IMR-90 (cell line): ENCODE measurements around the gene PATL2. TPM values are rescaled to one million over a fixed set of nuclear protein-coding genes. Genes with fewer than 3 reads are reported as not detected.

Experiments
- ATAC-seq: fragments of 200-7000 bp; cut with Tn5 transposase; 2 replicates; pipeline ENCODE4 v1.9.1; 2020; ENCODE audit warnings: low read depth, mild to moderate bottlenecking, moderate library complexity
- BruUV-seq: library from RNA; stranded (reverse); fragments of 400-500 nt; replicated peaks from 2 replicates; lab custom pipeline; 2021; lab: Mats Ljungman, UMichigan
- CTCF ChIA-PET: fragments of 300-600 bp; formaldehyde crosslinking; extraction: SDS; loops from one replicate; lab custom pipeline; 2021; ENCODE audit warnings: antibody characterized with exemption; lab: Yijun Ruan, JAX
- POLR2A ChIA-PET: fragments of 300-600 bp; sonication (Branson Sonifier 250); formaldehyde crosslinking; loops from one replicate; lab custom pipeline; 2022; ENCODE audit warnings: antibody characterized with exemption; ENCODE audit not compliant: unreplicated experiment; lab: Charles Lee
- DNase-seq: peaks from one replicate; pipeline ENCODE4 v3.0.0; 2013
- H2AFZ ChIP-seq: replicated peaks from 2 replicates; pipeline ENCODE3; 2013; ENCODE audit warnings: low read length, mild to moderate bottlenecking; ENCODE audit not compliant: poor library complexity
- H2AK5ac ChIP-seq: 2 replicates; pipeline ENCODE4 v1.6.1; 2013; ENCODE audit warnings: low read depth, low read length, inconsistent platforms
- H2AK9ac ChIP-seq: replicated peaks from 2 replicates; pipeline ENCODE3; 2013; ENCODE audit warnings: mild to moderate bottlenecking, low read depth, low read length, moderate library complexity; ENCODE audit not compliant: poor library complexity
- H2BK120ac ChIP-seq: 2 replicates; pipeline ENCODE4 v1.6.1; 2013; ENCODE audit warnings: low read depth, low read length, inconsistent platforms
- H2BK15ac ChIP-seq: 3 replicates; pipeline ENCODE4 v1.6.1; 2013; ENCODE audit warnings: low read depth, low read length, inconsistent platforms
- H2BK20ac ChIP-seq: 2 replicates; pipeline ENCODE4 v1.6.1; 2013; ENCODE audit warnings: low read depth, mild to moderate bottlenecking, inconsistent platforms, low read length, moderate library complexity
- H2BK5ac ChIP-seq: 2 replicates; pipeline ENCODE4 v1.6.1; 2013; ENCODE audit warnings: mild to moderate bottlenecking, low read depth, low read length, inconsistent platforms; ENCODE audit not compliant: poor library complexity, severe bottlenecking
- H3K14ac ChIP-seq: replicated peaks from 2 replicates; pipeline ENCODE4 v1.6.1; 2013; ENCODE audit warnings: low read depth, low read length, inconsistent platforms
- H3K18ac ChIP-seq: 2 replicates; pipeline ENCODE4 v1.6.1; 2013; ENCODE audit warnings: low read depth, low read length, control low read depth
- H3K23ac ChIP-seq: 2 replicates; pipeline ENCODE4 v1.6.1; 2013; ENCODE audit warnings: low read depth, low read length, inconsistent platforms
- H3K27ac ChIP-seq: 2 replicates; pipeline ENCODE4 v1.5.1; 2013; ENCODE audit warnings: mild to moderate bottlenecking, control low read depth, low read length; ENCODE audit not compliant: insufficient read depth
- H3K27me3 ChIP-seq: 2 replicates; pipeline ENCODE4 v1.6.1; 2013; ENCODE audit warnings: low read length; ENCODE audit not compliant: control insufficient read depth, insufficient read depth
- H3K36me3 ChIP-seq: 2 replicates; pipeline ENCODE4 v1.6.1; 2013; ENCODE audit warnings: low read length, mixed read lengths; ENCODE audit not compliant: control insufficient read depth, insufficient read depth
- H3K4ac ChIP-seq: 2 replicates; pipeline ENCODE4 v1.6.1; 2013; ENCODE audit warnings: low read depth, low read length, inconsistent platforms
- H3K4me1 ChIP-seq: 2 replicates; pipeline ENCODE4 v1.6.1; 2013; ENCODE audit warnings: low read length, mixed read lengths; ENCODE audit not compliant: control insufficient read depth, insufficient read depth
- H3K4me2 ChIP-seq: 2 replicates; pipeline ENCODE4 v1.6.1; 2013; ENCODE audit warnings: low read depth, mild to moderate bottlenecking, control low read depth, low read length, moderate library complexity
- H3K4me3 ChIP-seq: 2 replicates; pipeline ENCODE4 v1.5.1; 2013; ENCODE audit warnings: low read depth, mild to moderate bottlenecking, control low read depth, low read length, moderate library complexity; ENCODE audit not compliant: insufficient read depth
- H3K56ac ChIP-seq: 2 replicates; pipeline ENCODE4 v1.6.1; 2013; ENCODE audit warnings: low read length, inconsistent platforms; ENCODE audit not compliant: insufficient read depth; ENCODE audit errors: extremely low read depth
- H3K79me1 ChIP-seq, 2 experiments: 2 replicates each; pipeline ENCODE4 v1.6.1; 2013; ENCODE audit warnings: low read length in 2 of 2, inconsistent platforms in 1 of 2, low read depth in 1 of 2
- H3K9ac ChIP-seq: 2 replicates; pipeline ENCODE4 v1.6.1; 2013; ENCODE audit warnings: low read depth, low read length, control low read depth
- H3K9me1 ChIP-seq: 2 replicates; pipeline ENCODE4 v1.6.1; 2013; ENCODE audit warnings: low read length, inconsistent platforms; ENCODE audit not compliant: insufficient read depth
- H3K9me3 ChIP-seq: 2 replicates; pipeline ENCODE4 v1.6.1; 2013; ENCODE audit warnings: low read length; ENCODE audit not compliant: control insufficient read depth, insufficient read depth
- H4K20me1 ChIP-seq: 2 replicates; pipeline ENCODE4 v1.6.1; 2013; ENCODE audit warnings: low read length, inconsistent platforms; ENCODE audit not compliant: insufficient read depth
- H4K5ac ChIP-seq: 2 replicates; pipeline ENCODE4 v1.6.1; 2013; ENCODE audit warnings: mild to moderate bottlenecking, low read depth, low read length, control low read depth
- H4K8ac ChIP-seq, 2 experiments: 2 replicates each; pipeline ENCODE4 v1.6.1; 2013; ENCODE audit warnings: low read depth in 2 of 2, low read length in 2 of 2, control low read depth in 1 of 2, inconsistent platforms in 1 of 2
- H4K91ac ChIP-seq: 2 replicates; pipeline ENCODE4 v1.6.1; 2013; ENCODE audit warnings: low read depth, low read length, inconsistent platforms; ENCODE audit not compliant: insufficient read depth
- BHLHE40 ChIP-seq: fragments of 150-350 bp; IDR thresholded peaks from 2 replicates; pipeline ENCODE4 v1.6.1; 2016; ENCODE audit warnings: mild to moderate bottlenecking, low read depth, low read length
- CEBPB ChIP-seq: IDR thresholded peaks from 2 replicates; pipeline ENCODE4 v1.6.1; 2012; ENCODE audit warnings: low read depth, low read length, improper control_type of control experiment
- CHD1 ChIP-seq: IDR thresholded peaks from 2 replicates; pipeline ENCODE4 v1.6.1; 2012; ENCODE audit warnings: low read depth, low read length, improper control_type of control experiment
- POLR2A ChIP-seq: IDR thresholded peaks from 2 replicates; pipeline ENCODE4 v1.6.1; 2012; ENCODE audit warnings: mild to moderate bottlenecking, low read depth, low read length
- RAD21 ChIP-seq: IDR thresholded peaks from 2 replicates; pipeline ENCODE4 v1.6.1; 2012; ENCODE audit warnings: low read length, improper control_type of control experiment
- RFX5 ChIP-seq: IDR thresholded peaks from 2 replicates; pipeline ENCODE4 v1.8.0; 2012; ENCODE audit warnings: low read depth, mild to moderate bottlenecking, low read length, moderate library complexity
- WGBS, 2 experiments: methylation state at CpG; one replicate each; pipeline versions ENCODE4 v1.1.5 to v1.1.7; 2013; ENCODE audit warnings: missing lambda C conversion rate in 2 of 2; ENCODE audit not compliant: insufficient read length in 1 of 2; ENCODE audit errors: extremely low coverage in 2 of 2; 5-methylcytosine and 5-hydroxymethylcytosine counted together
- dilution Hi-C: fragments of 300-500 bp; cut with HindIII; formaldehyde crosslinking; loops from one replicate; pipeline ENCODE4 v1.14.3; 2018; ENCODE audit warnings: low sequenced_read_pairs; ENCODE audit not compliant: unreplicated experiment
- in situ Hi-C: fragments of 300-500 bp; cut with MboI; formaldehyde crosslinking; loops from 3 replicates; pipeline ENCODE4 v1.14.3; 2019; ENCODE audit warnings: low sequenced_read_pairs, inconsistent platforms, mixed read lengths
- intact Hi-C: fragments of 100-400 bp; cut with micrococcal nuclease; formaldehyde crosslinking; loops from 2 replicates; pipeline ENCODE4 v1.10.0; 2022
- polyA plus RNA-seq, 3 experiments: library from polyadenylated mRNA; depleted of rRNA; stranded (reverse); fragments of >200 nt; gene quantifications; 2 replicates each; pipeline ENCODE4 v1.2.3, GENCODE V29; 2012; ENCODE audit warnings: low replicate concordance in 1 of 3
- total RNA-seq: library from RNA; depleted of rRNA; stranded (reverse); fragments of >200 nt; gene quantifications from 2 replicates; pipeline ENCODE4 v1.2.3, GENCODE V29; 2012
- TF ChIP-seq, protein P1 (sequence below): conservative IDR thresholded peaks from 2 replicates; pipeline ENCODE4 v1.5.1; 2012; ENCODE audit warnings: mild to moderate bottlenecking, low read depth, low read length, improper control_type of control experiment
- TF ChIP-seq, protein P2 (sequence below): fragments of 150-350 bp; IDR thresholded peaks from 2 replicates; pipeline ENCODE4 v1.6.1; 2016; ENCODE audit warnings: low read depth, mild to moderate bottlenecking, low read length, moderate library complexity, borderline replicate concordance

The PATL2 gene
- total and polyA plus RNA-seq, 2 of the 4 experiments (the other 2 are of a cell fraction): 0.10 TPM; not detected in 1

DNA sequence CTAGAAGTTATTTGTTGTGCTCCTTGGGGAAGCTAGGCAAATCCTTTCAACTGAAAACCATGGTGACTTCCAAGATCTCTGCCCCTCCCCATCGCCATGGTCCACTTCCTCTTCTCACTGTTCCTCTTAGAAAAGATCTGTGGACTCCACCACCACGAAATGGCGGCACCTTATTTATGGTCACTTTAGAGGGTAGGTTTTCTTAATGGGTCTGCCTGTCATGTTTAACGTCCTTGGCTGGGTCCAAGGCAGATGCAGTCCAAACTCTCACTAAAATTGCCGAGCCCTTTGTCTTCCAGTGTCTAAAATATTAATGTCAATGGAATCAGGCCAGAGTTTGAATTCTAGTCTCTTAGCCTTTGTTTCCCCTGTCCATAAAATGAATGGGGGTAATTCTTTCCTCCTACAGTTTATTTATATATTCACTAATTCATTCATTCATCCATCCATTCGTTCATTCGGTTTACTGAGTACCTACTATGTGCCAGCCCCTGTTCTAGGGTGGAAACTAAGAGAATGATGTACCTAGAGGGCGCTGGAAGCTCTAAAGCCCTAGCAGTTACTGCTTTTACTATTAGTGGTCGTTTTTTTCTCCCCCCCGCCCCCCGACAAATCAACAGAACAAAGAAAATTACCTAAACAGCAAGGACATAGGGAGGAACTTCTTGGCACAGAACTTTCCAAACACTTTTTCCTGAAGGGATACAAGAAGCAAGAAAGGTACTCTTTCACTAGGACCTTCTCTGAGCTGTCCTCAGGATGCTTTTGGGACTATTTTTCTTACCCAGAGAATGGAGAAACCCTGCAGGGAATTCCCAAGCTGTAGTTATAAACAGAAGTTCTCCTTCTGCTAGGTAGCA, 657 bp downstream of the PATL2 start:
- peak; percentile 42 for DNase-seq

More for the DNA sequence above, 657 bp downstream of the PATL2 start:
- ChIA-PET POLR2A (interaction anchor here (0.8 to 1.0 kb wide), 2 partner anchors 16 to 25 kb away, joined by 3 to 5 read pairs; no protein-coding TSS in a partner anchor), CTCF (interaction anchor here (0.8 to 1.7 kb wide), 6 partner anchors 18 to 75 kb away, joined by 3 to 10 read pairs (median 5); partner anchors contain the start of gene SPG11)
- H3K9me1 ChIP-seq: no peaks in the 10 kb centered on the region; the same call in 1 of the 2 replicates
- peak overlapping the region; percentile 98 for H2AFZ ChIP-seq
- peak overlapping the region; percentile 35 for H2BK120ac ChIP-seq
- in situ Hi-C loops: no loop called here
- H3K4me3 ChIP-seq: peak overlapping the region; percentile 83
- H2AK5ac ChIP-seq: peak overlapping the region; percentile 19; the same call in 1 of the 2 replicates
- 0% methylated on average over 1 of the region's 11 CpGs; no CpG with 5 or more reads in 1 of the 2 experiments for WGBS, 2 experiments
- H2BK20ac ChIP-seq: no peak overlapping the region
- intact Hi-C loops: loop anchor here (1.0 kb wide), 2 partner anchors 18 to 47 kb away; partner anchors contain the start of gene SPG11
- peak overlapping the region; percentile 99 for H2AK9ac ChIP-seq
- H4K8ac ChIP-seq: peak overlapping the region; percentile 7 to 78
- no peaks in the 10 kb centered on the region for H3K27me3 ChIP-seq
- H4K91ac ChIP-seq: peak overlapping the region; percentile 34; the same call in 1 of the 2 replicates
- H3K23ac ChIP-seq: peak overlapping the region; percentile 6
- H3K9me3 ChIP-seq: no peaks in the 10 kb centered on the region
- dilution Hi-C loops: no loop called here
- peaks cover 37% of the 10 kb centered on the region for H4K20me1 ChIP-seq
- 0 out of 2 replicates have a peak, but pooled peaks cover 2% of the 10 kb centered on the region for H3K4me1 ChIP-seq
- H3K4ac ChIP-seq: peak overlapping the region; percentile 73
- peak overlapping the region; percentile 74 for H2BK5ac ChIP-seq
- BruUV-seq: no TSS peak
- peak overlapping the region; percentile 83 for H3K4me2 ChIP-seq
- H3K56ac ChIP-seq: peak overlapping the region; percentile 96
- peak overlapping the region; percentile 65; the same call in 1 of the 2 replicates for H3K14ac ChIP-seq
- peak overlapping the region; percentile 26; the same call in 1 of the 2 replicates for H4K5ac ChIP-seq
- H3K79me1 ChIP-seq: peaks cover 12 to 30% of the 10 kb centered on the region in 2 experiments; a peak in 3 of 4 replicates
- TF ChIP-seq, protein P1, sequence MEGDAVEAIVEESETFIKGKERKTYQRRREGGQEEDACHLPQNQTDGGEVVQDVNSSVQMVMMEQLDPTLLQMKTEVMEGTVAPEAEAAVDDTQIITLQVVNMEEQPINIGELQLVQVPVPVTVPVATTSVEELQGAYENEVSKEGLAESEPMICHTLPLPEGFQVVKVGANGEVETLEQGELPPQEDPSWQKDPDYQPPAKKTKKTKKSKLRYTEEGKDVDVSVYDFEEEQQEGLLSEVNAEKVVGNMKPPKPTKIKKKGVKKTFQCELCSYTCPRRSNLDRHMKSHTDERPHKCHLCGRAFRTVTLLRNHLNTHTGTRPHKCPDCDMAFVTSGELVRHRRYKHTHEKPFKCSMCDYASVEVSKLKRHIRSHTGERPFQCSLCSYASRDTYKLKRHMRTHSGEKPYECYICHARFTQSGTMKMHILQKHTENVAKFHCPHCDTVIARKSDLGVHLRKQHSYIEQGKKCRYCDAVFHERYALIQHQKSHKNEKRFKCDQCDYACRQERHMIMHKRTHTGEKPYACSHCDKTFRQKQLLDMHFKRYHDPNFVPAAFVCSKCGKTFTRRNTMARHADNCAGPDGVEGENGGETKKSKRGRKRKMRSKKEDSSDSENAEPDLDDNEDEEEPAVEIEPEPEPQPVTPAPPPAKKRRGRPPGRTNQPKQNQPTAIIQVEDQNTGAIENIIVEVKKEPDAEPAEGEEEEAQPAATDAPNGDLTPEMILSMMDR: peak; percentile 43
- TF ChIP-seq POLR2A: no peak
- no peak for TF ChIP-seq CHD1
- TF ChIP-seq RFX5: no peak
- no peak for TF ChIP-seq CEBPB
- no peak for TF ChIP-seq BHLHE40
- TF ChIP-seq RAD21: no peak
- TF ChIP-seq, protein P2, sequence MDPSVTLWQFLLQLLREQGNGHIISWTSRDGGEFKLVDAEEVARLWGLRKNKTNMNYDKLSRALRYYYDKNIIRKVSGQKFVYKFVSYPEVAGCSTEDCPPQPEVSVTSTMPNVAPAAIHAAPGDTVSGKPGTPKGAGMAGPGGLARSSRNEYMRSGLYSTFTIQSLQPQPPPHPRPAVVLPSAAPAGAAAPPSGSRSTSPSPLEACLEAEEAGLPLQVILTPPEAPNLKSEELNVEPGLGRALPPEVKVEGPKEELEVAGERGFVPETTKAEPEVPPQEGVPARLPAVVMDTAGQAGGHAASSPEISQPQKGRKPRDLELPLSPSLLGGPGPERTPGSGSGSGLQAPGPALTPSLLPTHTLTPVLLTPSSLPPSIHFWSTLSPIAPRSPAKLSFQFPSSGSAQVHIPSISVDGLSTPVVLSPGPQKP: no peak
- H3K36me3 ChIP-seq: peaks cover 2% of the 10 kb centered on the region; the same call in 1 of the 2 replicates
- ATAC-seq: no peak; the same call in 1 of the 2 replicates
- peak overlapping the region; percentile 66; the same call in 1 of the 2 replicates for H3K27ac ChIP-seq
- H3K9ac ChIP-seq: peak overlapping the region; percentile 79
- H2BK15ac ChIP-seq: no peak overlapping the region
- peak overlapping the region; percentile 18 for H3K18ac ChIP-seq
